B cell (primary cell): ENCODE results near the gene DNAJB8.

Experiments used
- EZH2 ChIP-seq: IDR thresholded peaks from 2 replicates; pipeline ENCODE4 v1.6.1; 2012; ENCODE audit warnings: borderline replicate concordance, low read depth, mild to moderate bottlenecking, moderate library complexity, low read length; ENCODE audit not compliant: insufficient read depth, poor library complexity, severe bottlenecking
- TF ChIP-seq, protein P1 (sequence below): fragments of 200-600 bp; IDR thresholded peaks from one replicate; pipeline ENCODE4 v1.8.0; 2022; ENCODE audit warnings: antibody characterized with exemption, mild to moderate bottlenecking

DNA sequence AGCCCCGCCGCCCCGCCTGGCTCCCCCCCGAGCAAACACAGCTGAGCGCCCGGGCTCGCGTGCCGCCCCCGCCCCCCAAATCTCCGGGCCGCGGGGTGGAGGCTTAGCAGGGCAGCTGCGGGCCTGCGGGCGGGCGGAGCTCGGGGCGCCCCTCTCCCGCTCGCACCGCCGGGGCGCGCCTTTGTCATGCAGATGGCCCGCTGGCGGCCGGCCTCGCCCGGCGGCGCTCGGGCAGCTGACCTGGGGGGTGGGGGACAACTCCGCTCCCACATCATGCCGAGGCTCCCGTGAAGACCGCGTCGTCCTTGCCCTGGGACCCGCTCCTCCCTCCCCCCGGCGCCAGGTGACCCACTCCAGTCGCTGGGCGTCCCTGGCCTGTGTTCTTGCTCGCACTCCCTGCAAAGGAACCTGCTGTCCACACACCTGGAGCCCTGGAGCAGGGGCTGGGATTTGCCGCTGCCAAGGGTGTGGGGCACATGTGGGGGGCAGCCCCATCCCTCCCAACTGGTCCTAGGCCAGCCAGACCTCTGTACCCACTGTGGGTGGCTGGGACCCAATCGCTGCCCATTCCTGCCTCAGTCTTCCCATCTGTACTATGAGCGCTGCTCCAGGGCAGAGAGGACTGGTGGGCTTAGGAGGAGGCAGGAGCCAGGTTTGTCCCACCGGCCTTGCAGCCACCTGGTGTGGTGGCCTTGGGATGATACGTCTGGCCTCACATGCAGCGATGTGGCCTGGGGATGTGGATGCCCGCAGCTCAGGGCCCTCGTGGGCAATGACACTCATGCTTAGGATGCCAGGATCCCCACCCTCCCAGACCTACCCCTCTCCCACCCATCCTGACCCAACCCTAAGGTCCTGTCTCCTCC is 33.5 kb downstream of the DNAJB8 start:
- TF ChIP-seq, protein P1, sequence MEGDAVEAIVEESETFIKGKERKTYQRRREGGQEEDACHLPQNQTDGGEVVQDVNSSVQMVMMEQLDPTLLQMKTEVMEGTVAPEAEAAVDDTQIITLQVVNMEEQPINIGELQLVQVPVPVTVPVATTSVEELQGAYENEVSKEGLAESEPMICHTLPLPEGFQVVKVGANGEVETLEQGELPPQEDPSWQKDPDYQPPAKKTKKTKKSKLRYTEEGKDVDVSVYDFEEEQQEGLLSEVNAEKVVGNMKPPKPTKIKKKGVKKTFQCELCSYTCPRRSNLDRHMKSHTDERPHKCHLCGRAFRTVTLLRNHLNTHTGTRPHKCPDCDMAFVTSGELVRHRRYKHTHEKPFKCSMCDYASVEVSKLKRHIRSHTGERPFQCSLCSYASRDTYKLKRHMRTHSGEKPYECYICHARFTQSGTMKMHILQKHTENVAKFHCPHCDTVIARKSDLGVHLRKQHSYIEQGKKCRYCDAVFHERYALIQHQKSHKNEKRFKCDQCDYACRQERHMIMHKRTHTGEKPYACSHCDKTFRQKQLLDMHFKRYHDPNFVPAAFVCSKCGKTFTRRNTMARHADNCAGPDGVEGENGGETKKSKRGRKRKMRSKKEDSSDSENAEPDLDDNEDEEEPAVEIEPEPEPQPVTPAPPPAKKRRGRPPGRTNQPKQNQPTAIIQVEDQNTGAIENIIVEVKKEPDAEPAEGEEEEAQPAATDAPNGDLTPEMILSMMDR, result no peak
- no peak for TF ChIP-seq EZH2
